ENCODE data around the gene CREB3L4. TPM values are rescaled to one million over a fixed set of nuclear protein-coding genes. Genes with fewer than 3 reads are reported as not detected.
"Not testable (repeated sequence)": the region's sequence is repeated elsewhere in the genome, so short reads cannot be mapped to it uniquely, and the experiment has no call there.

CREB3L4 gene
- total and polyA plus RNA-seq, 4 donors: 4.4 to 10.3 (median 8.8) TPM

- no peak for DNase-seq (ENCODE audit: low spot score)
- WGBS: 44% methylated on average over 9 of the region's 9 CpGs
- Histone ChIP-seq H3K36me3 (ENCODE audit: control insufficient read depth in 4 of 4, insufficient read depth in 3 of 4, low read depth in 1 of 4, low read length in 3 of 4) (peaks cover 8 to 22% (median 18%) of the 10 kb centered on the region in 4 donors), H3K9me3 (ENCODE audit: control insufficient read depth in 4 of 4, low read length in 3 of 4) (no peaks in the 10 kb centered on the region), H3K27ac (ENCODE audit: low read depth in 1 of 2, low read length in 2 of 2) (peak overlapping the region; percentile 94 to 96), H3K9ac (ENCODE audit: low read depth in 1 of 2, low read length in 2 of 2) (peak overlapping the region in 1 of 2 donors; percentile 92), H3K27me3 (ENCODE audit: control insufficient read depth in 4 of 4, insufficient read depth in 4 of 4, low read length in 3 of 4) (no peaks in the 10 kb centered on the region), H3K4me1 (ENCODE audit: control insufficient read depth in 4 of 4, insufficient read depth in 4 of 4, low read length in 3 of 4) (peaks cover 0 to 25% (median 22%) of the 10 kb centered on the region in 4 donors), H3K4me3 (ENCODE audit: low read depth in 1 of 3, low read length in 3 of 3) (peak overlapping the region; percentile 82 to 99 (median 99))
- TF ChIP-seq HNF4G (IDR thresholded peaks at IDR 0.05): no peak
- no peak for TF ChIP-seq FOXA2 (IDR thresholded peaks at IDR 0.05)
- TF ChIP-seq HNF4A (conservative IDR thresholded peaks at IDR 0.05): no peak
- no peak for TF ChIP-seq NR2F2 (IDR thresholded peaks at IDR 0.05)
- TF ChIP-seq REST (IDR thresholded peaks at IDR 0.05): no peak
Observed at GRCh38 chr1:153978274-153978909, 10.7 kb downstream of the CREB3L4 start.

DNA sequence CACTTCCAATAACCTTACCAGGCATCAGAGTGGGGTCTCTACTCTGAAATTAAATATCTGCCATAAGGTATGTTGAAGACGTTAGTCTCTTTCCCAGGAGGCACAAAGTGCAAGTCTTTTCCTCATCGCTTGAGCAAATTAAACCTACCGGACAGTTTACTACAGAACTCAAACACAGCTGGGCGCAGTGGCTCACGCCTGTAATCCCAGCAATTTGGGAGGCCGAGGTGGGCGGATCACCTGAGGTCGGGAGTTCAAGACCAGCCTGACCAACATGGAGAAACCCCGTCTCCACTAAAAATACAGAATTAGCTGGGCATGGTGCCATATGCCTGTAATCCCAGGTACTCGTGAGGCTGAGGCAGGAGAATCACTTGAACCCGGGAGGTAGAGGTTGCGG is 11.4 kb downstream of the CREB3L4 start:
- DNase-seq (ENCODE audit: low spot score): not testable (repeated sequence)
- Histone ChIP-seq H3K27ac (ENCODE audit: low read depth in 1 of 2, low read length in 2 of 2) (peak overlapping the region in 1 of 2 donors; percentile 4), H3K36me3 (ENCODE audit: control insufficient read depth in 4 of 4, insufficient read depth in 3 of 4, low read depth in 1 of 4, low read length in 3 of 4) (peaks cover 8 to 19% (median 13%) of the 10 kb centered on the region in 4 donors)

DNA sequence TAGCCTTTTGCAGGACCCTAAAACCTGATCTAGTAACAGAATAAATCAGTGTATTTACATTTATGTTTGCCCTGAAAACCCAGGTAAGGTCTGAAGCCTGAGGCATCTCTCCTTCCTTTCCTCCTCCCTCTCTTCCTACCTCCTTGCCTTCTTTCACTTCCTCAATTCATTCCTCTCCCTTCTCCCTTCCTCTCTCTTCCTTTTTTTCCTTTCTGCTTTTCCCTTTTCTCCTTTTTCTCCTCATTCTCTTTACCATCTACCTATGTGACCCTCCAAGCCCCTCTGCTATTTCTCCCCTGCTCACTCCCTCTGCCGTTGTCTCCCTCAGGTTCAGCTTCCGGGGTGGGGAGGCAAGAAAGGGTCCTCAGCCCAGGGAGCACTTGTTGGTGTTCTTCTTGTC is 14.0 kb downstream of the CREB3L4 start:
- not testable (repeated sequence) for DNase-seq (ENCODE audit: low spot score); H3K4me3 ChIP-seq (ENCODE audit: low read depth in 1 of 3, low read length in 3 of 3); H3K27ac ChIP-seq (ENCODE audit: low read depth in 1 of 2, low read length in 2 of 2); H3K9ac ChIP-seq (ENCODE audit: low read depth in 1 of 2, low read length in 2 of 2); H3K27me3 ChIP-seq (ENCODE audit: control insufficient read depth in 4 of 4, insufficient read depth in 4 of 4, low read length in 3 of 4); H3K36me3 ChIP-seq (ENCODE audit: control insufficient read depth in 4 of 4, insufficient read depth in 3 of 4, low read depth in 1 of 4, low read length in 3 of 4); H3K9me3 ChIP-seq (ENCODE audit: control insufficient read depth in 4 of 4, low read length in 3 of 4)
- H3K4me1 ChIP-seq (ENCODE audit: control insufficient read depth in 4 of 4, insufficient read depth in 4 of 4, low read length in 3 of 4): peaks cover 2 to 34% (median 23%) of the 10 kb centered on the region in 4 donors
- WGBS: 94% methylated on average over 2 of the region's 2 CpGs

More for the DNA sequence above, 11.4 kb downstream of the CREB3L4 start:
- not testable (repeated sequence) for H3K4me3 ChIP-seq (ENCODE audit: low read depth in 1 of 3, low read length in 3 of 3); H3K9me3 ChIP-seq (ENCODE audit: control insufficient read depth in 4 of 4, low read length in 3 of 4); H3K27me3 ChIP-seq (ENCODE audit: control insufficient read depth in 4 of 4, insufficient read depth in 4 of 4, low read length in 3 of 4)
- WGBS: 90% methylated on average over 12 of the region's 12 CpGs
- peaks cover 0 to 25% (median 22%) of the 10 kb centered on the region in 4 donors for H3K4me1 ChIP-seq (ENCODE audit: control insufficient read depth in 4 of 4, insufficient read depth in 4 of 4, low read length in 3 of 4)
- H3K9ac ChIP-seq (ENCODE audit: low read depth in 1 of 2, low read length in 2 of 2): peak overlapping the region in 1 of 2 donors; percentile 51

- Histone ChIP-seq H3K27me3 (ENCODE audit: control insufficient read depth in 4 of 4, insufficient read depth in 4 of 4, low read length in 3 of 4) (no peaks in the 10 kb centered on the region), H3K4me3 (ENCODE audit: low read depth in 1 of 3, low read length in 3 of 3) (no peak overlapping the region), H3K4me1 (ENCODE audit: control insufficient read depth in 4 of 4, insufficient read depth in 4 of 4, low read length in 3 of 4) (peaks cover 2 to 17% (median 12%) of the 10 kb centered on the region in 4 donors), H3K36me3 (ENCODE audit: control insufficient read depth in 4 of 4, insufficient read depth in 3 of 4, low read depth in 1 of 4, low read length in 3 of 4) (peaks cover 0 to 6% (median 4%) of the 10 kb centered on the region in 4 donors), H3K27ac (ENCODE audit: low read depth in 1 of 2, low read length in 2 of 2) (no peak overlapping the region), H3K9me3 (ENCODE audit: control insufficient read depth in 4 of 4, low read length in 3 of 4) (no peaks in the 10 kb centered on the region), H3K9ac (ENCODE audit: low read depth in 1 of 2, low read length in 2 of 2) (no peak overlapping the region)
- DNase-seq (ENCODE audit: low spot score): no peak
- WGBS: 79% methylated on average over 6 of the region's 6 CpGs
- no peak for TF ChIP-seq RAD21 (IDR thresholded peaks at IDR 0.05)
- no peak for TF ChIP-seq JUND (IDR thresholded peaks at IDR 0.05)
- no peak for TF ChIP-seq GABPA (IDR thresholded peaks at IDR 0.05 in 1 of 2, conservative IDR thresholded peaks at IDR 0.05 in 1 of 2)
- no peak for TF ChIP-seq MAX (IDR thresholded peaks at IDR 0.05)
- TF ChIP-seq CTCF (IDR thresholded peaks at IDR 0.05; ENCODE audit: low read depth, low read length, missing input control): no peak
- no peak for TF ChIP-seq RXRA (IDR thresholded peaks at IDR 0.05)
- TF ChIP-seq TAF1 (conservative IDR thresholded peaks at IDR 0.05): no peak
- no peak for TF ChIP-seq YY1 (IDR thresholded peaks at IDR 0.05)
- TF ChIP-seq ZBTB33 (IDR thresholded peaks at IDR 0.05): no peak
Observed at GRCh38 chr1:153984123-153984894, 16.6 kb downstream of the CREB3L4 start.
